ENCODE data around the gene ABHD17A.
"Not testable (repeated sequence)": the region's sequence is repeated elsewhere in the genome, so short reads cannot be mapped to it uniquely, and the experiment has no call there.

Gene ABHD17A

DNA sequence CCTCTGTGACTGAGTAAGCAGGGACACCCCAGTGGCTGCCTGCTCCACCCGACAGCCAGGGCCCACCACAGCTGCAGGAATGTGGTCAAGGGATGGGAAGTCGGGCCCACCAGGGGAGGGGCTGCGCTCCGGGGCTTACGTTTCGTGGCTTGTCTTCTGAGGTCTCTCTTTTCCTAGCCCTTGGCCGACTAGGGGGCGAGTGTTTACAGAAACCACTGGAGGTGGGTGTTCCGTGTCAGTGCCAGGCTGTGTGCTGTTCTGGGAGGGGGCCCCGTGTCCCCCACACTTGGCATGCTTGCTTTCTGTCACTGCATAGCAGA is 24.4 kb upstream of the ABHD17A start:
- no peak for DNase-seq

DNA sequence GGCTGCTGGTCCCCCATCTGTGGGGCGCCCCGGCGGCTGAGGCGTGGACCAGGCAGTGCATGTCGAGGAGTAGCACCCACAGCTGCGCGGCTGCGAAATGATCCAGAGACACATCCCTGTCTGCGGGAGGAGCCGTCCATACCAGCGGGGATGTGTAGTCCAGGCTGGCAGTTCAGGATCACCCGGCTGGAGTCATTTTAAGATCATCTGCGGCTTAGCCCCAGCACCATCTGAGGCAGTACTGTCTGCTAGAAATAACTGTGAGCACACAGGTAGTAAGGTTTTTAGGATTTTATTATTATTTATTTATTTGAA is 23.0 kb upstream of the ABHD17A start:
- no peak for DNase-seq

DNA sequence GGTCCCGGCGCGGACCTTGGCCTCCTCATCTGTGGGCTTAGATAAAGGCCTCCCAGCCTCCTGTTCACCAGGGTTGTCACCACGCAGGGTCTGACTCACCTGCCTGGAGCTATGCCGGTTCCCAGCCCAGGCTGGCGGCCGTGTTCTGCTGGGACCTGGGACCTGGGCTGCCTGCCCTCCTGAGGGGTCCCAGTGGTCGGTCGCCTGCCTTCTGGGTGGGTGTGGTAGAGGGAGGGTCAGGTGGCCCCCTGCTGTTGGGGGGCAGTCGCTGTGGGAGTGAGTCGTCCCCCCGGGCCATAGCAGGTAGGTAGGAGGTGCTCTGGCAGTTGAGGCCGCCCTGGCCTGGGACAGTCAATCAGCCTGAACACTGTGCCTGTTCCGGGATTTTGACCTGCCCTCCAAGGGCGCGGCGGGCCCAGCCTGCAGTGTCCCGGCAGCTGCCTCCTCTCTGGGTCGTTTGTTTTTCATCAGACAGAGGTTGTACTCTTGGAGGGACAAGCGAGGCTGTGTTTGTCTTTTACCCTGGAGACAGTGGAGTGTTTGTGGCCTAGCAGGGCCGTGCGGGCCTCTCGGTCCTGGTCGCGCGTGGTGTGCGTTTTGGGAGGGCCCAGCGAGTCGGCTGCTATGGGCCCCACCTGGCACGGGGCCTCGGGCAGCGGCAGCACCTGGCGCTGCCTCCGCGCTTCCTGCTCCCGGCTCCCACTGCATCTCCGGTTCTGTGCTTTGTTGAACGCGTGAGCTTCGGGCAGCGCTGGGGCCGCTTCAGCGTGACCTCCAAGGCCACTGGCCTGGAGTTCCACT is 22.5 kb upstream of the ABHD17A start:
- no peak for DNase-seq

DNA sequence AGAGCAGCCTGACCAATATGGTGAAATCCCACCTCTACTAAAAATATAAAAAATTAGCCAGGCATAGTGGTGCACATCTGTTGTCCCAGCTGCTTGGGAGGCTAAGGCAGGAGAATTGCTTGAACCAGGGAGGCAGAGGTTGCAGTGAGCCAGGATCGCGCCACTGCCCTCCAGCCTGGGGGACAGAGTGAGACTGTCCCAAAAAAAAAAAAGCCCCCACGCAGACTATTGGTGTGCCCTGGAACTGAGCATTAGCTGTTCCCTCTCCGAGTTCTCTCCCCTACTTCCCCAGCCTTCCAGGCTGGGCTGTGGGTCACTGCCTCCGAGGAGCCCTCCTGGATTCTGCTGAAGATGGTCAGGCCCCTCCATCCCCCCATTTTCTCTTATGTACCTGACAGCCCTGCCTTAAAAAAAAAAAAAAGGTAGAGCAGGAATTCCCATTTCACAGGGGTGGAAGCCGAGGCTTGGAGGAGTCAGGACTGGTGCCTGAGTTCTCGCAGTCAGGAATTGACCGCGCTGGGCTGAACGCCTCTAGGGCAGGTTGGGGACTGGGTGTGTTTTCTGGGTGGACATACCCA is 21.8 kb upstream of the ABHD17A start:
- DNase-seq, result no peak

DNA sequence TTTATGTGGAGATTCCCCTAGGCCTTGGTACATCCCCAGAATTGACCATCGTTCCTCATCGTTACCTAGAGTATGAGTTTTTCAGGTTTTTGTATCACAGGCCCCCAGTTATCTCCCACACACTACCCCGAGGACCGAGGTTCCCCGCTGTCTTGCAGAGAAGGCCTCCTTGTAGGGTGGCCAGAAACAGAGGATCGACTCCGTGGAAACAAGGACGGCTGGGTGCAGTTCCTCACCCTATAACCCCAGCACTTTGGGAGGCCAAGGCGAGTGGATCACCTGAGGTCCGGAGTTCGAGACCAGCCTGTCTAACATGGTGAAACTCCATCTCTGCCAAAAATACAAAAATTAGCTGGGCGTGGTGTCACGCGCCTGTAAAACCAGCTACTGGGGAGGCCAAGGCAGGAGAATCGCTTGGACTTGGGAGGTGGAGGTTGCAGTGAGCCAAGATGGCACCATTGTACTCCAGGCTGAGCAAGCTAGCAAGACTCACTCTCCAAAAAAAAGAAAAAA is 20.6 kb upstream of the ABHD17A start:
- DNase-seq, result no peak

DNA sequence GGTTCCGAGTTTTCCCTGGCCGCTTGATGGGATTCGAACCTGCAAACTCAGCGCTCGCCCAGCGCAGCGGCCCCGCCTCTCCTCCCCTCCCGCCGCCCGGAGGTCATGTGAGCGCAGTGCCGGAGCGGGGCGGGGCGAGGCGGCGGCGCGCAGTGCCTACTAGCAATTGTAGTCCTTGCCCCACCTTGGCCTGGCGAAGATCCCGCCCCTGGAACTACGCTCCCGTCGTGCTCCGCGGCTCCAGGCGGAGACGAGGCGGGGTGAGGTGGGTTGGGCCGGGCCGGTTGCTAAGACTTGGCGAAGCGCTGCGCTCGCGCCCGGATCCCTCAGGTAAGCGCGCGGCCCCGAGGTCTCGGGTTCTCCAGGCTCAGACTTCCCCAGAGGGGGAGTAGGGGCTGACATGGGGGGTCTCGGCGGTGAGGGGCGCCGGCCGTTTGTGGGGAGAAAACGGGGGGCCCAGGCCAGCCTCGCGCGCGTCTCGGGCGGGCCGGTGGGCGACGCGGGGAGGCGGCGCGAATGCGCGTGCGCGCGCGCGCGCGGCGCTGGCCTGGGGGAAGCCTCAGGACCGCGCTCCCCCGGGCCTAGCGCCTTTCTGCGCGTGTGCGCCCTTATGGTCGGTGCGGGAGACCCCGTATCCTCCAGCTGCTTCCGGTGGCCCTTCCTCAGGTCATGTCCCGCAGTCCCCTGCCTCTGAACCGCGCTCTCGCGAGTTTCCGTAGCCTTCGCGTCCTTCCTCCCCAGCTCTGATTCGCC is 20.0 kb upstream of the ABHD17A start, which contains the start of the genes ADAT3 and SCAMP4:
Gene ADAT3 (plus strand): TSS at position 290 of the 753 bp plus-strand sequence. CDS start 6,649 bp downstream, outside the sequence.
Gene SCAMP4 (plus strand): TSS at position 290 of the 753 bp plus-strand sequence. CDS start 9,621 bp downstream, outside the sequence.
- peak; percentile 93 to 97 (median 96) for DNase-seq

DNA sequence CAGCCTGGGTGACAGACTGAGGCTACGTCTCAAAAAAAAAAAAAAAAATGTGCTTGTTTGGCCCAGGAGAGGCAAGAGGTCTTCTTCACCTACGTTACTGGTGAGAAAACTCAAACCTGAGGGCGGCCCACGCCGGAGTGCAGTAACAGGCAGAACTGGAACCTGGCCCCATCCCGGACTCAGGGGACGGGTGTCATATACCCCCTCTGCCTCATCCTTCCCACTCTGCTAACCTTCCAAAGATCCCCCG is 19.5 kb upstream of the ABHD17A start:
- no peak for DNase-seq

DNA sequence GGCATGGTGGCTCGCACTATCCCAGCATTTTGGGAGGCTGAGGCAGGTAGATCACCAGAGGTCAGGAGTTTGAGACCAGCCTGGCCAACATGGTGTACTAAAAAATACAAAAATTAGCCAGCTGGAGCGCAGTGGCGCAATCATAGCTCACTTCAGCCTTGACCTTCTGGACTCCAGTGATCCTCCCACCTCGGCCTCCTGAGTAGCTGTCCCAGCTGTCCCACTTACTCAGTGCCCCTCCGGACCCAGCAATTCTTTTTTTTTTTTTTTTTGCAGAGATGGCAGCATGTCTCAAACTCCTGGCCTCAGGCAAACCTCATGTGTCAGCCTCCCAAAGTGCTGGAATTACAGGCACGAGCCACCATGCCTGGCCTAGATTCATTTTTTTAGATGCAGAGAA is 17.6 kb upstream of the ABHD17A start:
- no peak for DNase-seq

DNA sequence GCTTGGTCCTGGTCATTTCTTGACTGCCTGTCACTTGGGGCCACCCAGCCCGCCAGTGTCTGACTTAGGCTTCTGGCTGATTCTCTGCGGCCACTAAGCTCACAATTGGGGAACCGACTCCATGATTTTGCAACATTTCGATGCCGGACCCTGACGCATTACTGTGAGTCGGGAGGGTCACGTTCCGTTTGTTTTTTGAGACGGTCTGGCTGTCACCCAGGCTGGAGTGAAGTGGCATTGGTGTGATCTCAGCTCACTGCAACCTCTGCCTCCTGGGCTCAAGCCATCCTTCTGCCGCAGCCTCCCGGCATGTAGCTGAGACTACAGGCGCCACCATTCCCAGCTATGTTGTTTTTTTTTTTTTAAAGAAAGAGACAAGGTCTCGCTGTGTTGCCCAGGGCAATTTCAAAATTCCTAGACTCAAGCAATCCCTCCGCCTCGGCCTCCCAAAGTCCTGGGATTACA is 16.7 kb upstream of the ABHD17A start:
- no peak for DNase-seq

DNA sequence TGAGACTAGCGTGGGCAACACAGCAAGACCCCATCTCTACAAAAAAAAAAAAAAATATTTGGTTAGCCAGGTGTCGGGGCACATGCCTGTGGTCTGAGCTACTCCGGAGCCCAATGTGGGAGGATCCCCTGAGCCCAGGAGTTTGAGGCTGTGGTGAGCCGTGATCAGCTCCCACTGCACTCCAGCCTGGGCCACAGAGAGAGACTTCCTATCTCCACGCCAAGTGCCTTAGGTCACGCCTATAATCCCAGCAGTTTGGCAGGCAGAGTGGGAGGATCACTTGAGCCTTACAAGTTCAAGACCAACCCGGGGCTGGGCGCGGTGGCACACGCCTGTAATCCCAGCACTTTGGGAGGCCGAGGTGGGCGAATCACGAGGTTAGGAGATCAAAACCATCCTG is 11.2 kb upstream of the ABHD17A start:
- DNase-seq, result no peak

DNA sequence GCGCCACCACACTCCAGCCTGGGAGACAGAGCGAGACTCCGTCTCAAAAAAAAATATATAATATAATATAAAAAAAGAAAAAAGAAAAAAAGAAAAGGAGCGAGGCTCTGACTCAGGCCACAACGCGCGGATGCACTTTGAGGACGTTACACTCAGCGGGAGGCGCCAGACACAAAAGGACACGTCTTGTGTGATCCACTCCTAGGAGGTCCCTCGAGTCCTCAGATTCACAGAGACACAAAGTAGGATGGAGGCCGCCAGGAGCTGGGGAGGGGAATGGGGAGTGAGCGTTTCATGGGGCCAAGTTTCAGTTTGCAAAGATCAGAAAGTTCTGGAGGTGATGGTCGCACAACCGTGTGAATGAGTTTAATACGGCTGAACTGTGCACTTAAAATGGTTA is 8.5 kb upstream of the ABHD17A start:
- no peak for DNase-seq

DNA sequence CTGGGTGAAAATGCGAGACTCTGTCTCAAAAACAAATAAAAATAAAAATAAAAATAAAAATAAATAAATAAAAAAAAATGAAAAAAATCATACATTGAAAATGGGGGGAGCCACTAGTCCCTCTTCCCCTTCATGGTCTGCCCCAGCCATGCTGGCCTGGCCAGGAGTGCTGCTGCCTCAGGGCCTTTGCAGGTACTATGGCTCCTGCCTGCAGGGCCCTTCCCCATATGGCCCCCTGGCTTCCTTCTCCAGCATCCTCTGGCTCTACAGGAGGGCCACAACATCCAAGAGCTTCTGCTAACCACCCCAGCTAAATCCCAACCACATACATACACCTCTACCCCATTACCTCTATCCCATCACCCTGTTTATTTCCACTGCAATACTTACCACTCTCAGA is 4.6 kb upstream of the ABHD17A start:
- DNase-seq, result no peak

DNA sequence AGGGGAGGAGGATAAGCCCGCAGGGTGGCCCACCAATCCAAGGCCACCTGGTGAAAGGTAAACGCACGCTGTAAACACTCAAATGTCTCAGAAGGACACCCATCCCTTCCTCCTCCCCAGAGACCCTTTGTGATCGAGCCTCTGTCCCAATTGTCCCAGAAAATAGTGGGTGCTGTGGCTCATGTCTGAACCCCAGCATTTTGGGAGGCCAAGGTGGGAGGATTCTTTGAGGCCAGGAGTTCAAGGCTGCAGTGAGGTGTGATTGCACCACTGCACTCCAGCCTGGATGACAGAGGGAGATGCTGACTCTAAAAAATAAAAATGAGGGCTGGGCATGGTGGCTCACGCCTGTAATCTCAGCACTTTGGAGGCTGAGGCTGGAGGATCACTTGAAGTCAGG is 3.1 kb upstream of the ABHD17A start:
- no peak for DNase-seq

DNA sequence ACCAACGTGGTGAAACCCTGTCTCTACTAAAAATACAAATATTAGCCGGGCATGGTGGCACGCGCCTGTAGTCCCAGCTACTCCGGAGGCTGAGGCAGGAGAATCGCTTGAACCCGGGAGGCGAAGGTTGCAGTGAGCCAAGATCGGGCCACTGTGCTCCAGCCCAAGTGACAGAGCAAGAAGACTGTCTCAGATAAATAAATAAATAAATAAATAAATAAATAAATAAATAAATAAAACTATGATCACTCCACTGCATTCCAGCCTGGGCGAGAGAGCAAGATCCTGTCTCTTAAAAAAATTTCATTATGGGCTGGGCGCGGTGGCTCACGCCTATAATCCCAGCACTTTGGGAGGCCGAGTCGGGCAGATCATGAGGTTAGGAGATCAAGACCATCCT is 1.1 kb upstream of the ABHD17A start:
- DNase-seq, result not testable (repeated sequence)

DNA sequence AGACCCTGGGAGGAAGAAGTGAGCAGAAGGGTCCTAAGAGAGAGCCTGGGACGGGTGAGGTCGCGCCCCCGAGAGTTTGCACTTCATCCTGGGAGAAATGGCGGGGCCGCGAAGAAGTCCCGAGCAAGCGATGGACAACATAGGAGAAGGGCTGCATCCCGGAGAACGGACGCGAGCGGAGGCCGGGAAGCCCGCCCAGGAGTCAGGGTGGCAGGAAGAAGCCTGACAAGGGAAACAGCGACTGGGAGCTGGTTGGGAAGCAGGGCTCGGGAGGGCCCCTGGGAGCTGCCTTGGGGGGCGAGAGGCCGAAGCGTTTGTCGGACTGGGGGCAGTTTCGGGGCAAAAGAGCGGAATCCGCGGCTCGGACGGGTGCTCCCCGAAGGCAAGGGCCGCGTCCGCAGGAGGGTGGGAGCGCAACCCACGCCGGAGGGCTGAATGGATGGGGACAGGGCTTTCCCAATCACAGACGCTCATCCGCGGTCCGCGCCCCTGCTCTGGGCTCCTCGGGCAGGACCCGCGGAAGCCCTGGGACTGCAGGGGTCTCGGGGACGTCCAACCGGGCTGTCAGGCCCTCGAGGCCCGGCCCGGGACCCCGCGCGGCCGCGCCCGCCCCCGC is 469 bp downstream of the ABHD17A start:
- no peak for DNase-seq

DNA sequence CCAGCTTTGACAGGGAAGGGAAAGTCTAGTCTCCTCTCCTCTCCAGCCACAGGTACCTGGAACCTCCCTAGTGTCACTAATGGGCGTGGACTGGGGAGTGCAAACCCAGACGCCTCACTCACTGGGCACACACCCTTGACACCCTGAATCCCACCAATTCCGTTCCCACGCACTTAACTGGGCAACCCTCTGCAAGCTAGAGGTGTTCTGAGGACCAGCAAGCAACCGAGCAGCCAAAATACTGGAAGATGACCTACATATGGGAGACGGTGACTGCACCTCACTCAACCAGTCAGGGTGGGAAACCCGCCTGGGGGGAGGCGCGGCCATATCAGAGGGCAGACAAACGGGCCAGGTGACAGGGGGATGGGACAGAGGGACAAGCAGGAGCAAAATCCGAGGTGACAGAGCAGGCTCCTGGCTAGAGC is 991 bp downstream of the ABHD17A start:
- peak in 4 of 6 experiments; percentile 35 to 54 (median 38) for DNase-seq

DNA sequence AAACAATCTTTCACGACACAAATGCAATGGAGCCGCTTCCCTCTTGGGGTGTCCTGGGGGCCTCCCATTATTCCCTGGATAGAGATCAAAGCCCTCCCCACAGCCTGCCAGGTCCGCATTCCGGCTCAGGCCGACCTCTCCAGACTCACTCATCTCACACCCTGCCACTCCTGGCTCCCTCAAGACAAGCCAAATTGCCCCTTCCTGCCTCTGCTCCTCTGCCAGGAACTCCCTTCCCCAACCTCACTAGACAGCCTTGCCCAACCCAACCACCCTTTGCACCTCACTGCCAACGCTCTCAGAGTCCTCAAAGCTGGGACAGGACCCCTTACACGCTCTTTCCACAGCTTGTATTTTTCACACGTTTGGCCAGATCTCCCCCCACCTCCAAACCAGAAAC is 1.5 kb downstream of the ABHD17A start:
- DNase-seq, result peak in 2 of 6 experiments; percentile 37 to 51

DNA sequence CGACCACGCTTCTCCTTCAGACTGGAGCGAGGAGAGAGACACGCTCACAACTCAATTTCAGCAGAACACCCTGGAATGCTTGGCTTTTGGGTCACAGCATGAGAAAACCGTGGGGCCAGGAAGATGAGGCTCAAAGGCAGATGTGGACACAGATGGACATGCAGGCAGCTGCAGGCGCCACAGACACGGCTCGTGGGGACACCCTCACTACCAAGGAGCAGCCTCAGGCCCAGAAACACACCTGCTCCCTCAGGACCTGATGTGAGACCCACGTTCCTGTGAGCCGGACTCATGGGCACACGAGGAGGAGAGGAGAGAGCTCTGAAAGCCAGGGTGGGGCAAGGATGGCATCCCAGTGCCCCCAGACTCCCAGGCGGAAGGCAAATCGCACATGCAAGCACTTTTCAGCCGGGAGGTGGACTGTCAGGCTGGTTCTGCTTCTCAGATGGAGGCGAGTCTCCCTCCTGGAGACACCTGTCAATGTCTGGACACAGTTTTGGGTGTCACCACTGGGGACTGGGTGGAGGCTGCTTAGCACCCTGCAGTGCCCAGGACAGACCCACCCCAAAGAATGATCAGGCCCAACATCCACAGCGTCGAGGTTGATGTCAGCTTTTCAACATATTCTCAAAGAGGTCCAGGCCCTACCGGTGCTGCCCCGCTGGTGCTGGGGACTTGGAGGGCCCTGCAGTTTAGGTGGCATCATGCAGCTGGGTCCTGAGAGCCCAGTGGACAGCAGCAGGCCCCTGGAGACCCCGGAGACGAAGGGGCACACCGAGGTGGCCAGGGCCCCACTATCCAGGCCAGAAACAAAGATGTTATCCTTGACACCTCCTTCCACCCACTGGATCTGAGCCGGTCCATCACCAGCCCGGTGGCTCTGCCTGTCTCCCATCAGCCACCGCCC is 2.3 kb downstream of the ABHD17A start:
- DNase-seq, result no peak

DNA sequence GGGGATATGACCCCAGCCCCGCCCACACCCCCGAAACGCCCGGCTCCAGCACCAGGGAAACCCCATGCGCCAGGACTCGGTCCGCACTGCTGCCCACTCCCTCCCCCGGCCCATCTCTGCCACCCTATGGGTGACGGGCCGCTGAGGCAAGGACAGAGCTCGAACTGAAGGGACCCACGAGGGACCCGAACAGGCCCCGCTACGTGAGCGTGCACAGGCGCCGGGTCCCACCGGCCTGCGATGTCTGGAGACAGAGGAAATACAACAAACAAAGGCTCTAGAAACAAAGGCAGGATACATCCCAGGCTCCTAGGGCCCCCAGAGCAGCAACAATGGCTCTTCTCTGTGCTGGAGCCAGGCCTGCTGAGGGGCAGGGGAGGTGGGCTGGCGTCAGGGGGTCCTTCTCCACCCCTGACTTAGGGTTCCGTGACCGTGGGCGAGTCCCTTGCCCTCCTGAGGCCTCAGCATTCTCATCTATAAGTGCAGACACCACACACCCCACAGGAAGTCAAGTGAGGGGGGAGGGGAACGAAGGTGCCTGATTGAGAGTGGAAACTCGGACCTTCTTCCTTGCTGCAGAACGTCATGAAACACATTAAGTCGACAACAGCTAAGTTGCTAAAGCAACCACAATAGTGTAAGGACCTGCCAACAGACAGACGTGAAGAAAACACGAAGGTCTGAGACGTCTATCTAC is 3.1 kb downstream of the ABHD17A start:
- DNase-seq, result peak; percentile 54 to 86 (median 76)

DNA sequence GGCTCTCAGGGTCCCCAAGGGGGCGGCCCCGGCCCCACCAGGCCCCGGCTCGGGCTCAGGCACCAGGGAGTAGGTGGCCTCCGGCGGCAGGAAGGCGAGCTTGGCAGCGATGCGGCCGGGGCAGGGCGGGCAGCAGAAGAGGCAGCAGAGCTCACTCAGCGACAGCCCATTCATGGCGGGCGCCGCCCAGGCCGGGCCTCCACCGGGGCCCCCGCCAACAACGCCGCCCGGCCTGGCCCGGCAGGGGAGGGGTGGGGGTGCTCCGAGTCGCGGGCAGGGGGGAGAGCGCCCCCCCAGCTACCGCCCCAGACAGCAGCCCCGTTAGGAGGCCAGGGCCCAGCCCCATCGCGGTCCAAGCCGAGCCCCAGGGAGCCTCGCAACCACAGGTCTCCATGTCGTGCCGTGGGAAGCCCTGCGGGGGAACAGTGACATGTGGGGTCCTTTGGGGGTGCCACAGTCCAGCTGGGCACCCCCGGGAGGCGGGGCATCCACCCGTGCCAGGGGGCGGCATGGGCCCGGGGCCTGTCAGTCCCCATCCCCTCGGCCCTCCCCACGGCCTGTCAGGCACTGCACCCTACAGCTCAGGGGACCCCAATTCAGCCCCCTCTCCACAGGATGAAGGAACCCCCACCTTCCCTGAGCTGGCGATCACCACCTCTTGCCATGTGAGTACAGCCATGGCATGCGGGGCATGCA is 3.8 kb downstream of the ABHD17A start:
- not testable (repeated sequence) for DNase-seq
